Measurements from ENCODE around the gene WDR82.
"Not testable (repeated sequence)": the region's sequence is repeated elsewhere in the genome, so short reads cannot be mapped to it uniquely, and the experiment has no call there.

The WDR82 gene

DNA sequence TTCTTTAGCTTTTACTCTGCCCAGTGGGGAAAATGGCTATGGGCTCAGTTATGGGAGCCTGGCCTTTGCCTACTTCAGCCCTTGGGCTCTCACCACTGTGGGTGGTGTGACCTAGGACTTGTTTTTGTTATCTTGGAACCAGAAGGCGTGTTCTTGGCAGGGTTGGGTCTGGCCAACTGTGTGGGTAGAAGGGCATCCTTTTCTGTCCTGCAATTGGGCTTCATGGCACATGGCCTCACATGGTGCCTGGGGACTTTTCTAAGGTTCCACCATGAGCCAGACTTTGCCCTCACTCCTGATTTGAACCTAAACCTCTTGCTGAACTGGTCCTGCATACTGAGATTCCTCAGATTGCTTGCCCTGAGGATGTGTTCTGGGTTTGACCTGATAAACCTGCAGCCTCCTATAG lies 10.9 kb upstream of the WDR82 start:
- H3K4me3 ChIP-seq (ENCODE audit: low read depth, low read length), result no peak overlapping the region
- DNase-seq (ENCODE audit: low read depth, low spot score), result no peak
- TF ChIP-seq, protein P1, sequence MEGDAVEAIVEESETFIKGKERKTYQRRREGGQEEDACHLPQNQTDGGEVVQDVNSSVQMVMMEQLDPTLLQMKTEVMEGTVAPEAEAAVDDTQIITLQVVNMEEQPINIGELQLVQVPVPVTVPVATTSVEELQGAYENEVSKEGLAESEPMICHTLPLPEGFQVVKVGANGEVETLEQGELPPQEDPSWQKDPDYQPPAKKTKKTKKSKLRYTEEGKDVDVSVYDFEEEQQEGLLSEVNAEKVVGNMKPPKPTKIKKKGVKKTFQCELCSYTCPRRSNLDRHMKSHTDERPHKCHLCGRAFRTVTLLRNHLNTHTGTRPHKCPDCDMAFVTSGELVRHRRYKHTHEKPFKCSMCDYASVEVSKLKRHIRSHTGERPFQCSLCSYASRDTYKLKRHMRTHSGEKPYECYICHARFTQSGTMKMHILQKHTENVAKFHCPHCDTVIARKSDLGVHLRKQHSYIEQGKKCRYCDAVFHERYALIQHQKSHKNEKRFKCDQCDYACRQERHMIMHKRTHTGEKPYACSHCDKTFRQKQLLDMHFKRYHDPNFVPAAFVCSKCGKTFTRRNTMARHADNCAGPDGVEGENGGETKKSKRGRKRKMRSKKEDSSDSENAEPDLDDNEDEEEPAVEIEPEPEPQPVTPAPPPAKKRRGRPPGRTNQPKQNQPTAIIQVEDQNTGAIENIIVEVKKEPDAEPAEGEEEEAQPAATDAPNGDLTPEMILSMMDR (IDR thresholded peaks at IDR 0.05; ENCODE audit: low read depth, low read length), result no peak
- in situ Hi-C loops (cut with HindIII; ENCODE audit: low sequenced_read_pairs), result no loop called here

GRCh38 chr3:52288674-52289073 lies 10.2 kb upstream of the WDR82 start:
- H3K4me3 ChIP-seq (ENCODE audit: low read depth, low read length), result peak overlapping the region; percentile 71
- in situ Hi-C loops (cut with HindIII; ENCODE audit: low sequenced_read_pairs), result no loop called here
- TF ChIP-seq, protein P1 (IDR thresholded peaks at IDR 0.05; ENCODE audit: low read depth, low read length), result no peak
- DNase-seq (ENCODE audit: low read depth, low spot score), result no peak

DNA sequence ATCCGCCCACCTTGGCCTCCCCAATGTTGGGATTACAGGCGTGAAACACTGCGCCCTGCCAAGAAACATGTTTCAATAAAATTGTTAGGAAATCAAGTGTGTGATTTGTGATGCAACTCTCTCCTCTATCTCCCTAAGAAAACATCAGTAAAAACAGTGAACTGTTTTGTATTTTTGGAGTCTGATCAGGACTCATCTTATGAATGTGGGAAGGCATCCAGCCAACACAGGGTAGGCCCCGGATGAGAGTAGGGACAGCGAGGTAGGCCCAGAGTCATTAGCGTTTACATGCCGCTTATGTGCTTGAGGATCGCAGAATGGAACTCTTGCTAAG lies 8.3 kb upstream of the WDR82 start:
- DNase-seq (ENCODE audit: low read depth, low spot score), result no peak
- TF ChIP-seq, protein P1 (IDR thresholded peaks at IDR 0.05; ENCODE audit: low read depth, low read length), result no peak
- H3K4me3 ChIP-seq (ENCODE audit: low read depth, low read length), result peak overlapping the region; percentile 71
- in situ Hi-C loops (cut with HindIII; ENCODE audit: low sequenced_read_pairs), result no loop called here

DNA sequence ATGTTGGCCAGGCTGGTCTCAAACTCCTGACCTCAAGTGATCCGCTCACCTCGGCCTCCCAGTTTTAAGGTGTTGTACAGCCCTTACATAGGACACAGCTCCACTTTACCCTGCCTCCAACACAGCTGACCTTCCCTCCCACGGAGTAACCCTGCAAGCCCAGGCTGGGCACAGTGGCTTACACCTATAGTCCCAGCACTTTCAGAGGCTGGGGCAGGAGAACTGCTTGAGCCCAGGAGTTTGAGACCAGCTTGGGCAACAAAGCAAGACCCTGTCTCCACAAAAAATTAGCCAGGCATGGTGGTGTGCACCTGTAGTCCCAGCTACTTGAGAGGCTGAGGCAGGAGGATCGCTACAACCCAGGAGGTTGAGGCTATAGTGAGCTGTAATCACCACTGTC lies 5.6 kb upstream of the WDR82 start:
- H3K4me3 ChIP-seq (ENCODE audit: low read depth, low read length); in situ Hi-C loops (cut with HindIII; ENCODE audit: low sequenced_read_pairs); DNase-seq (ENCODE audit: low read depth, low spot score): not testable (repeated sequence)

- in situ Hi-C loops (cut with HindIII; ENCODE audit: low sequenced_read_pairs), result no loop called here
These were observed 4.9 kb upstream of the WDR82 start for GRCh38 chr3:52283306-52283705.

GRCh38 chr3:52281981-52282801 lies 3.7 kb upstream of the WDR82 start:
- no peak for DNase-seq (ENCODE audit: low read depth, low spot score)
- TF ChIP-seq, protein P1 (IDR thresholded peaks at IDR 0.05; ENCODE audit: low read depth, low read length), result no peak
- in situ Hi-C loops (cut with HindIII; ENCODE audit: low sequenced_read_pairs), result no loop called here
- no peak overlapping the region for H3K4me3 ChIP-seq (ENCODE audit: low read depth, low read length)

More at GRCh38 chr3:52283306-52283705, 4.9 kb upstream of the WDR82 start:
- TF ChIP-seq, protein P1 (IDR thresholded peaks at IDR 0.05; ENCODE audit: low read depth, low read length), result no peak
- no peak overlapping the region for H3K4me3 ChIP-seq (ENCODE audit: low read depth, low read length)
- DNase-seq (ENCODE audit: low read depth, low spot score), result no peak

DNA sequence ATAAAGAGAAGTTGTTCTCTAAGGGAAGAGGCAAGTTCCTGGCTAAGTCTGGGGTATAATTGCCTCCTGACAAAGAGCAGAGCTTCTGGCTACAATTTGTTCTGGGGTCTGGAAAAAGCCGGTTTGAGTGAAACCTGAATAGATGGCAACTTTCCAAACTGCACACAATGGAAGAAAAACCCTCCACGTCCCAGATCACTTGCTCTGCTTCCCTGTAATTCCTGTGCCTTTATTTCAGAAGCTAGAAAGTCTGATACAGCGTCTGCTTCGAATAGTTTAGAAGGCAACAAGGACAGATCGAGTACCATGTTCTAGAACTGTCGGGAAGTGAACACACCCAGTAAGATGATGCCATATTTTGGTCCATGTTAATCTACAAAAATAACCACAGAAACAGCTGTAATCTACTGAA lies 1.6 kb upstream of the WDR82 start:
- TF ChIP-seq, protein P1 (IDR thresholded peaks at IDR 0.05; ENCODE audit: low read depth, low read length), result no peak
- peak; percentile 41 for DNase-seq (ENCODE audit: low read depth, low spot score)
- H3K4me3 ChIP-seq (ENCODE audit: low read depth, low read length), result no peak overlapping the region
- in situ Hi-C loops (cut with HindIII; ENCODE audit: low sequenced_read_pairs), result no loop called here

Data from astrocyte of the spinal cord (primary cell).